DND-41 (cell line): ENCODE data around the gene NUDT21.

ENCODE experiments used
- ATAC-seq: fragments of 200-7000 bp; cut with Tn5 transposase; 3 replicates; pipeline ENCODE4 v1.9.1; 2021; ENCODE audit warnings: low read depth; ENCODE audit not compliant: insufficient read depth
- DNase-seq: peaks from one replicate; pipeline ENCODE4 v3.0.0-alpha.2; 2020
- H2AFZ ChIP-seq: 2 replicates; pipeline ENCODE4 v1.6.0; 2012; ENCODE audit warnings: low read depth, low read length
- H3K27ac ChIP-seq: 2 replicates; pipeline ENCODE4 v1.5.1; 2012; ENCODE audit warnings: low read length, inconsistent platforms
- H3K27me3 ChIP-seq: fragments of 200-600 bp; sonication (generic); 2 replicates; pipeline ENCODE4 v1.6.0; 2012; ENCODE audit warnings: low read length, mild to moderate bottlenecking, inconsistent platforms; ENCODE audit not compliant: insufficient read depth, poor library complexity
- H3K36me3 ChIP-seq: 2 replicates; pipeline ENCODE4 v1.5.1; 2012; ENCODE audit warnings: low read length, inconsistent platforms; ENCODE audit not compliant: insufficient read depth
- H3K4me1 ChIP-seq: 2 replicates; pipeline ENCODE4 v1.5.1; 2012; ENCODE audit warnings: mild to moderate bottlenecking, low read length; ENCODE audit not compliant: insufficient read depth
- H3K4me2 ChIP-seq: 2 replicates; pipeline ENCODE4 v1.6.0; 2012; ENCODE audit warnings: mild to moderate bottlenecking, moderate library complexity, low read length, inconsistent platforms; ENCODE audit not compliant: insufficient read depth
- H3K4me3 ChIP-seq, 2 experiments: fragments of 200-600 bp in 1 of 2; shearing (Covaris generic) in 1 of 2; 2 replicates each; pipeline ENCODE4 v1.5.1; 2012 to 2016; ENCODE audit warnings: inconsistent platforms in 2 of 2, low read length in 2 of 2, mild to moderate bottlenecking in 2 of 2, low read depth in 1 of 2, moderate library complexity in 1 of 2
- H3K79me2 ChIP-seq: 2 replicates; pipeline ENCODE4 v1.6.0; 2012; ENCODE audit warnings: low read length, inconsistent platforms; ENCODE audit not compliant: insufficient read depth
- H3K9ac ChIP-seq: 2 replicates; pipeline ENCODE4 v1.6.0; 2012; ENCODE audit warnings: low read depth, mild to moderate bottlenecking, inconsistent platforms, low read length, moderate library complexity
- H3K9me3 ChIP-seq: 2 replicates; pipeline ENCODE4 v1.5.1; 2012; ENCODE audit warnings: low read length, moderate library complexity, mild to moderate bottlenecking, inconsistent platforms; ENCODE audit not compliant: insufficient read depth, severe bottlenecking
- H4K20me1 ChIP-seq: 2 replicates; pipeline ENCODE4 v1.6.0; 2012; ENCODE audit warnings: low read length; ENCODE audit not compliant: insufficient read depth
- CTCF ChIP-seq: IDR thresholded peaks from 2 replicates; pipeline ENCODE4 v1.5.1; 2012; ENCODE audit warnings: borderline replicate concordance, low read length, moderate library complexity, mild to moderate bottlenecking; ENCODE audit not compliant: poor library complexity, severe bottlenecking; ENCODE audit errors: extremely low read depth
- EZH2 ChIP-seq: IDR thresholded peaks from 3 replicates; pipeline ENCODE4 v1.6.1; 2012; ENCODE audit warnings: borderline replicate concordance, low read depth, mild to moderate bottlenecking, moderate library complexity, low read length, inconsistent platforms; ENCODE audit not compliant: severe bottlenecking

The NUDT21 gene

GRCh38 chr16:56478281-56479049 lies 27.3 kb upstream of the NUDT21 start:
- DNase-seq (no peak), ATAC-seq (no peak; the same call in 2 of the 3 replicates)
- Histone ChIP-seq H3K27me3 (no peaks in the 10 kb centered on the region), H3K9ac (no peak overlapping the region), H3K79me2 (no peaks in the 10 kb centered on the region), H3K27ac (no peak overlapping the region), H3K4me3 (no peak overlapping the region), H2AFZ (no peak overlapping the region), H3K36me3 (peaks cover 68% of the 10 kb centered on the region), H3K9me3 (no peaks in the 10 kb centered on the region), H3K4me1 (no peaks in the 10 kb centered on the region), H4K20me1 (no peaks in the 10 kb centered on the region), H3K4me2 (no peak overlapping the region)
- TF ChIP-seq EZH2: no peak
- TF ChIP-seq CTCF: no peak

GRCh38 chr16:56477096-56477878 lies 26.2 kb upstream of the NUDT21 start:
- DNase-seq (no peak), ATAC-seq (no peak)
- H3K4me3 ChIP-seq: no peak overlapping the region
- H3K9me3 ChIP-seq: no peaks in the 10 kb centered on the region
- H3K27ac ChIP-seq: no peak overlapping the region
- H3K9ac ChIP-seq: no peak overlapping the region
- peaks cover 74% of the 10 kb centered on the region for H3K36me3 ChIP-seq
- no peak for TF ChIP-seq CTCF
- TF ChIP-seq EZH2: no peak
- no peak overlapping the region for H2AFZ ChIP-seq
- H3K27me3 ChIP-seq: no peaks in the 10 kb centered on the region
- no peaks in the 10 kb centered on the region for H3K79me2 ChIP-seq
- H3K4me2 ChIP-seq: no peak overlapping the region
- H3K4me1 ChIP-seq: no peaks in the 10 kb centered on the region
- no peaks in the 10 kb centered on the region for H4K20me1 ChIP-seq

GRCh38 chr16:56475201-56475600 lies 24.1 kb upstream of the NUDT21 start:
- H3K27ac ChIP-seq: no peak overlapping the region
- no peaks in the 10 kb centered on the region for H3K4me1 ChIP-seq
- no peaks in the 10 kb centered on the region for H4K20me1 ChIP-seq
- no peaks in the 10 kb centered on the region for H3K9me3 ChIP-seq
- H3K36me3 ChIP-seq: peaks cover 86% of the 10 kb centered on the region
- ATAC-seq (no peak), DNase-seq (no peak)
- TF ChIP-seq EZH2: no peak
- TF ChIP-seq CTCF: no peak
- H3K9ac ChIP-seq: no peak overlapping the region
- no peak overlapping the region for H2AFZ ChIP-seq
- H3K27me3 ChIP-seq: no peaks in the 10 kb centered on the region
- H3K4me2 ChIP-seq: no peak overlapping the region
- H3K4me3 ChIP-seq: no peak overlapping the region
- H3K79me2 ChIP-seq: no peaks in the 10 kb centered on the region
